Measurements from ENCODE around the gene ZNF540.
"Not testable (repeated sequence)": the region's sequence is repeated elsewhere in the genome, so short reads cannot be mapped to it uniquely, and the experiment has no call there.

ZNF540 gene

DNA sequence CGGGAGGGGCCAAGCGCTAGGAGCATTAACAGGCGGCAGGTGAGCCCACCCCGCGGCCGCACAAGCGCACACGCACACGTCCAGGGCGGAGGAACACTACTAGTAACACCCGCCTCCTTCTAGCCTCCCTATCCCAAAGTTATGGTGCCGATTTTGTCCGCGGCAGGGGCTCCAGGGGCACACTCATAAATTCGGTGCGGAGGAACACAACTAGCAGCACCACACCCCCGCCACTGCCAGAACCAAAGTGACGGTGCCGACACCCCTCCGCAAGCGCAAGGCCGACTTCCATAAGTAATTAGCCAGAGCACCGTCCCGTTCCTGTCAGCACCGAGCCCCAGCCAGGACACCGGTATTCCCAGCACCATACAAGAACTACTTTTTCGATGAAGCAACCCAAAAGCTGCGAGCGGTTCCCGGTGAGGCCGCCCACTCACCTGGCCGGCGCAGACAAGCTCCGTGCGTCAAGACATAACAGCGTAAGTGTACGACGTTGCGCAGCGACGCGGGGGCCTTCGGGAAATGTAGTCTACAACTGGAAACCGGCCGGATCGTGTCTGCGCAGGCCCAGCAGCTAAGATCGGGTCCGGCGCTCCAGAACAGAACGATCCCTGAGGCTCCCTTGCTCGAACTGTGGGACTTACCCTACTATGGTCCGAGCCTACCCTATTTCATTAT, at the start of gene ZNF540, which contains the start of gene ZNF571:
Gene ZNF540, plus strand, starts transcription at position 573 of the 678 bp plus-strand sequence. CDS start 3,572 bp downstream, outside the sequence.
Gene ZNF571, minus strand, starts transcription at position 489 of the 678 bp plus-strand sequence. CDS start 8,116 bp downstream, outside the sequence.
- DNase-seq (ENCODE audit: low spot score), result peak; percentile 87

DNA sequence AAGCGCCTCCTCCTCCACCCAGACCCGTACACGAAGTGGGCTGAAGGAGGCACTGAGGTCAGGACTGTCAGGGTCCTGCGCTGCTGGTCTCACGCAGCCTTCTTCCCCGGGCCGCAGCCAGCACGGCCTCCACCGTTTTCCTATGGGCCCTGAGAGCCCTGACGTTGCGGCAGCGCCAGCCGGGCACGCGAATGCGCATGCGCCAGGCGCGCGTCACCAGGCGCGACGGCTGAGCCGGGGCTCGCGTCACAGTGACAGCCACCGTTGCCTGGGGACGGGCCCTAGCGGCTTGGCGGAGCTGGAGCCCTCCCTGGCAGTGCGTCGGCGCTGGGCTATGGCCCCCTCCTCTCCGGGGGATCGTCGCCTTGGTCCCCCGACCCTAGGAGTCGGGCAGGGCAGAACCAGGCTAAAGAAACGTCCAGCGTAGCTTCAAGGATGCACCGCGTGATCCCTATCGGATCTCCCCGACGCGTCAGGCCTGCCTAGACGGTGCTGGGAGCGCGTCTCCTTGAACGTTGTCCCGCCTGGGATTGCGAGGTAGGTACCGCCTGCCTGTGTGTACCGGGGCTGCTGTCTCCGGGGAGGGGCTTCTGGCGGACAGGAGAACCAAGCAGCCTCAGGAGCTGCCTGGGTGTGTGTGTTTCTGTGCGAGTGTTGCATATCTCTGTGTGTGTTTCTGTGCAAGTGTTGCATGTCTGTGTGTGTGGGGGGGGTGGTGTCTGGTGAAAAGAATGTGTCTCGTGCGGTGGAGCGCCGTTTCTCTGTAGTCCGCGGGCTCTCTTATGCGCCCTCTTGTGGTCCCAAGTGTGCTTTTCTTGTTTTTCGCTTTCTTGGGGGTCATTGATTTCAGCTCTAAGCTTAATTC, 43.3 kb upstream of the ZNF540 start:
- DNase-seq (ENCODE audit: low spot score), result peak; percentile 88

DNA sequence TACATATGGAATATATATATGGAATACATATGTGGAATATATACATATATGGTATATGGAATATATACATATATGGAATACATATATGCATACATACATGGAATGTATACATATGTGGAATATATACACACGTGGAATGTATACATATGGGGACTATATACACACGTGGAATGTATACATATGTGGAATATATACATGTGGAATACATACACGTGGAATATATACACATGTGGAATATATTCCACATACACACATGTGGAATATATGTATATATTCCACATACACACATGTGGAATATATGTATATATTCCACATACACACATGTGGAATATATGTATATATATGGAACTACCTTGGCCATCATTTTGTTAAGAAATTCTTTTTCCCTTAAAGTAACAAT, 31.2 kb upstream of the ZNF540 start:
- no peak for DNase-seq (ENCODE audit: low spot score)

DNA sequence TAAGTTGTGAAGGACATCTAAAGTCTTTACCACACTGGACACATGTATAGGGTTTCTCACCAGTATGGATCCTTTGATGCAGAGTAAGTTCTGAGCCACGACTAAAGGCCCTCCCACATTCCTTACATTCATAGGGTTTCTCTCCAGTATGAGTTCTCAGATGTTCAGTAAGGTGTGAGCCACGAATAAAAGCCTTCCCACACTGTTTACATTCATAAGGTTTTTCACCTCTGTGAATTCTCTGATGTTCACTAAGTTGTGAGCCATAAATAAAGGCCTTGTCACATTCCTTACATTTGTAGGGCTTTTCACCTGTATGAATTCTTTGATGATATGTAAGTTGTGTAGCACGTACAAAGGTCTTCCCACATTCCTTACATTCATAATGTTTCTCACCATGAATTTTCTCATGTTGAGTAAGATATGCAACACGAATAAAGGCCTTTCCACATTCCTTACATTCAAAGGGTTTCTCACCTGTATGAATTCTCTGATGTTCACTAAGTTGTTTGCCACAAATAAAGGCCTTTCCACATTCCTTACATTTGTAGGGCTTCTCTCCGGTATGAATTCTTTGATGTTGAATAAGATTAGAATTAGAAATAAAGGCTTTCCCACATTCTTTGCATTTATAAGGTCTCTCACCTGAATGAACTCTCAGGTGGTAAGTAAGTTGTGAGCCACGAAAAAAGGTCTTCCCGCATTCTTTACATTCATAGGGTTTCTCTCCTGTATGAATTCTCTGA, 29.9 kb upstream of the ZNF540 start:
- DNase-seq (ENCODE audit: low spot score), result no peak

DNA sequence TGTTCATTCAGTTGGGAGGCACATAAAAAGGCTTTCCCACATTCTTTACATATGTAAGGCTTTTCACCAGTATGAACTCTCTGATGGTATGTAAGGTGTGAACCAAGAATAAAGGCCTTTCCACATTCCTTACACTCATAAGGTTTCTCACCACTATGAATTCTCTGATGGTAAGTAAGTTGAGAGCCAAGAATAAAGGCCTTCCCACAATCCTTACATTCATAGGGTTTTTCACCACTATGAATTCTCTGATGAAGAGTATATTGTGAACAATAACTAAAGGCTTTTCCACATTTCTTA, 29.4 kb upstream of the ZNF540 start:
- no peak for DNase-seq (ENCODE audit: low spot score)

DNA sequence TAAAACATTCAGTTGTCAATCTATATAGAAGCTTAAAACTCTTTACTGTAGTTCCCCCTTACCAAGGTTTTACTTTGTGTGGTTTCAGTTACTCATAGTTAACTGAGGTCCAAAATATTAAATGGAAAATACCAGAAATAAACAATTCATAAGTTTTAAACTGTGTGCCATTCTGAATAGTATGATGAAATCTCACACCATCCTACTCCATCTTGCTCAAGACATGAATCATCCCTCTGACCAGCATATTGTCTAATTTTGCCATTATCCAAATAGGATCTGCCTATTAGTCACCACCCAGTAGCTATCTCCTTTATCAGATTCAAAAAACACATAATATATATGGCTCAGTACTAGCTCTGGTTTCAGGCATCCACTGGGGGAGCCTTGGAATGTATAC, 22.5 kb upstream of the ZNF540 start:
- DNase-seq (ENCODE audit: low spot score), result no peak

DNA sequence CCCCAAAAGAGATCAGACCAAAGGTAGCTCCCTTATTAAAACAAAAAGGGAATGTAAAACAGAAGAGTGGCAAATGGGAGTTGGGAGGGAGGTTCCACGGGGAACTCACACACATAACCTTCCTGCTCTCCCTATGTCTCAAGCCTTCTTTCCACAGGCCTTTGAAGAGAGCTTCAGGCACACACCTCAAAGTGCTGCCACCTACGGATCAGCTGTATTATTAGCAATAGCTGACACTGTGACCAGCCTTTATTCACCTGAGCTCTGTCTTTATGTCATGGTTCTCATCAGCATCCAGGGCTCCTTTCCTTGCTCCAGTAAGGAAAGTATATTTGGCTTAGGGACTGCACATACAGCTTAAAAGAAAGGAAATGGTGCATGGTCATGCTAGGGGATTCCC, 11.3 kb upstream of the ZNF540 start:
- DNase-seq (ENCODE audit: low spot score), result no peak

DNA sequence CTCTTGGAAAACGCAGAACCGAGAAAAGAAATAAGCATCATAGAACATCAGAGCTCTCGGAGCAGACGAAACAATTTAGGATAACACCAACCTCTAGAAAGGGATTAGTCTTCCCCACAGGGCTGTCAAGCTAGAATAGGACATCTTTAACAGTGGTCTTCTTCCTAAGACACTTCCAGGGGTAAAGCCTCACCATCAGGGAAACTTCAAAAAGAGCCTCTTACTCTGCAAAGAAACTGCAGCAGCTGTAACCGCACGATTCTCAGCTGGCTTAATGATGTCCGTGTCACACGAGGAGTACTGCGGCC, 726 bp upstream of the ZNF540 start:
- DNase-seq (ENCODE audit: low spot score), result no peak

DNA sequence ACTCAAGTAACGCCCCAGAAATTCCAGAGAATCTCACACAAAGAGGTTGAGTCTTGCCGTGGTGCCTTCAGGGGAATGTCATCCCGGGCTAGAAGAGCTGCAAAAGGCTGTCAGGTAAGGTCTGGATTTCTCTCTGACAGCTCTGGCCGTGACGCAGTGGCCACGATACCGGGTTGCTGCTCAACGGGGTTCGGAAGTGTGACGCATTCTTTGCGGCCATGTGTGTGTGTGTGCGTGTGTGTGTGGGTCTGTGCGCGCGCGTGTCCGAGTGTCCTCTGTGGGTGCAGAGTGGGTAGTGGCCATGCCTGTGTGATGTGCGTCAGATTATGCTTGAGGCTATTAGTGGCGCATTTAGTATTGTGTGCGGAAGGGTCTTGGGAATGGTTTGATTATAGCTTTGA, 306 bp downstream of the ZNF540 start:
- DNase-seq (ENCODE audit: low spot score), result no peak

DNA sequence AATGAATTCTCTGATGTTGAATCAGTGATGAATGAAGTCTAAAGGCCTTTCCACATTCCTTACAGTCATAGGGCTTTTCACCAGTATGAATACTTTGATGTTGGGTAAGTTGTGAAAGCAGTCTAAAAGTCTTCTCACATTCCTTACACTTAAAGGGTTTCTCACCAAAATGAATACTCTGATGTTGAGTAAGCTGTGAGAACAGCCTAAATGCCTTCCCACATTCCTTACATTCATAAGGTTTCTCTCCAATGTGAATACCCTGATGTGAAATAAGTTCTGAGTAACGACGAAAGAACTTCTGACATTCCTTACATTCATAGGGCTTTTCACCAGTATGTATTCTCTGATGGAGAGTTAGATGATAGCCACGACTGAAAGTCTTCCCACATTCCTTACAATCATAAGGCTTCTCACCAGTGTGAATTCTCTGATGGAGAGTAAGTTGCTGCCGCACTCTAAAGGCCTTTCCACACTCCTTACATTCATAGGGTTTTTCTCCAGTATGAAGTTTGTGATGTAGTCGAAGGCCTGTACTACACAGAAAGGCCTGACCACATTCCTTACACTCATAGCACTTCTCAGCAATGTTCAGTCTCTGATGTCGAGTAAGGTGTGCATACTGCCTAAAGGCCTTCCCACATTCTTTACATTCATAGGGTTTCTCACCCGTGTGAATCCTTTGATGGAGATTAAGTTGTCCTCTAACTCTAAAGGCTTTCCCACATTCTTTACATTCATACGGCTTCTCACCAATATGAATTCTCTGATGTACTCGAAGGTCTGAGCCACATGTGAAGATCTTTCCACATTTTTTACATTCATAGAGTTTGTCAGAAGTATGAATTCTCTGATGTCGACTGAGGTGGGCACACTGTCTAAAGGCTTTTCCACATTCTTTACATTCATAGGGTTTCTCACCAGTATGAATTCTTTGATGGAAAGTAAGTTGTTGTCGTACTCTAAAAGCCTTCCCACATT, 40.7 kb downstream of the ZNF540 start:
- no peak for DNase-seq (ENCODE audit: low spot score)

DNA sequence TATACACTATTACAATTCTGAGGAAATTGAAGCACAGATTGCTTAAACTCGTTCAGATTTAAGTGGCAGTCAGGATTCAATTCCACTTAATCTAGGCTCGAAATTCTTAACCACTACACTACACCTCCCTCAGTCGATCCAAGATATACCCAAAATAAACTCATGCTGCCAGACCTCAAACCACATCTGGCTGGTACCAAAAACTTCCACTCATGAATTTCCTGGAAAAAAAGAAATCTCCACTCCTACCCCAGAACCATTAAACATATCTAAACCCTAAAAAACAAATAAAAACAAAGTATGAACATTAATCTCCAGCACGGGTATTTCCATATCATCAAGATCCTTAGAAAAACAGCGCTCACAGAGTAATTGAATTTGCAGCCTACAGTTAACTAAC, 59.4 kb downstream of the ZNF540 start:
- DNase-seq (ENCODE audit: low spot score), result peak; percentile 3

DNA sequence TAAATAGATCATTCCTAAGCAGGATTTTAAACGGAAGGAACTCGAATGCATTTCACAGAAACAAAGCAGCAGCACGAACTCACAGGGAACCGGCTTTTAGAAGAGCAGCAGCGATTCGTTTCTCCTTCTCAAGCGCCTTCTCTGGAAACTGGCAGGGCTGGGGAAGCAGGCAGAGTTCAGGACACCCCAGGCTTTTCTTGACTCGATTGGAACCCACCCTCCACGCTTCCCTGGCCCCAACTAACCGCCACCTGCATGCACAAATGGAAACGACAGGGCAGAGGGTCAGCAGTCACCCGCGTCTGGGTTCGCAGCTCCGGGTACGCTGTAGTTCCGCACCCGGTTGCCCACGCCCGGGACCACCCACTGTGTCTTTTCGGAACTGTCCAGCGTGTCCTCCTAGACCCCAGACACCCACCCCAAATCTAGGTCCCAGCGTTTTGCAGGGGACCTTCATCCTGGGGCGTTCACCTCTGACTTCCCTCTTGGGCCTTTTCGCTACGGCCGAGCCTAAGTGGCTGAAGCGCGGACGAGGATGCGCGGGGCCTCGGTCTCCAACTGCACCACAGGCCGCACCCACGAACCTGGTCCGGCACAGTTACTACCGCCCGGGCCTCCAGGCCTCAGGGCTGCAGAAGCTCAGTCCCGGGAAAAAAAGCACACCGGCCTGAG, 60.1 kb downstream of the ZNF540 start:
- DNase-seq (ENCODE audit: low spot score), result peak; percentile 39

DNA sequence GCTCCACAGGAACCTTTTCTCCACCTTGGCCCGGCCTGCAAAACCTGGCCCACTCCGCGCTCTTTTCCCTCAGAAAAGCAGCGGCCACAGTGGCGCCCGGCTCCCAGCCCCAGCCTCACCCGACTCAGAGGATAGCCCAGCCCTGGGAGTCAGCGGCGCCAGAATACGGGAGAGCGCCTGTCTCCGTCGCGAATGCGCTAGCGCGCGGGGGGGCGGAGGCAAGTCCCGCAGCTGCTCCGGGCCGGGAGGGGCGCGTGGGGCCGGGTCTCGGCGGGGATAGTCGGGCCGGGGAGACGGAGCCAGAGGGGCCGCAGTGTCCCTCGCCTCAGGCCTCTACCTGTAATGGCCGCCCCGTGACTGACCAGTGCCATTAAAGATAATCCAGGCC, 60.6 kb downstream of the ZNF540 start, which contains the start of gene ZFP30:
Gene ZFP30, minus strand, starts transcription at position 165 of the 388 bp plus-strand sequence. CDS start 7,643 bp downstream, outside the sequence.
- DNase-seq (ENCODE audit: low spot score), result peak; percentile 86

DNA sequence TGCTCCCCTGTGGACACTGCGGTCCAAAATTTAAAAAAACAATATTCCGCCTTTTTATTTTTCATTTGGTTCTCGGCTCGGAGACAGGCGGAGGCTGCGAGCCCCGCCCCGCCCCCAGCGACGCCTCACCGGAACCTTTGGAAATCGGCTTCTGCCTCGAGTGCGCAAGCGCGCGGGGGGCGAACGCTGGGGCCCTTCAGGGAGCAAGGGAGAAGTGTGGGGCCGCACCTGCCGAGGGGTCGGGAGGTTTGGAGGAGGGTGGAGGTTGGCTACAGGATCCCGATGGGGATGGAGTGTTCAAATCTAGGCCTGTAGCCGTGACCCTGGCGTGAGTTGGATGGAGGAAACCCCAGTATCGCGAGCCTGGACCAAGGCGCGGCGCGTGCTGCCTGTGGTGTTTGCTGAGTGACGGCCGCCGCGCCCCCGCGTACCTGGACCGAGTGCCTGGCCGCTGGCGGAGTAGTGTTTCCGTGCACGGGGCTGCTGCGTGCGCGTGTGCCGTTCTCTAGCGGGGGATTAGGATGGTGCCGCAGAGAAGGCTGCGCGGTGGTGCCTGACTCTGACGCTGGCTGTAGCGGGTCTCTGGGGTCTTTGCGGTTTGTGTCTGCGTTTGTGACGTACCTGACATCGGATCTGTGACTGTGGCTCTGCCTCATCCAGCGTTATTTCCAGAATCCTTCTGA, 61.2 kb downstream of the ZNF540 start:
- peak; percentile 85 for DNase-seq (ENCODE audit: low spot score)

DNA sequence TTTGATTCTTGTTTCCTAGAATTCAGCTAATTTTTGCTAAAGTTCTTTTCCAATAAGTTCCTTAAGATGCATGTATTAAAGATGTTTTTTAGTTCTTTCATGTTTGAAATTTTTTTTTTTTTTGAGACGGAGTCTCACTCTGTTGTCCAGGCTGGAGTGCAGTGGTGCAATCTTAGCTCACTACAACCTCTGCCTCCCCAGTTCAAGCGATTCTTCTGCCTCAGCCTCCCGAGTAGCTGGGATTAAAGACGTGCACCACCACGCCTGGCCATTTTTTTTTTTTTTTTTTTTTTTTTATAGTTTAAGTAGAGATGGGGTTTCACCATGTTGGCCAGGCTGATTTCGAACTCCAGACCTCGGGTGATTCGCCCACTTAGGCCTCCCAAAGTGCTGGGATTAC, 62.5 kb downstream of the ZNF540 start:
- DNase-seq (ENCODE audit: low spot score), result not testable (repeated sequence)

All from germinal center (tissue), 1 donor.